ENCODE results near the gene SYNPO2. TPM values are rescaled to one million over a fixed set of nuclear protein-coding genes. Genes with fewer than 3 reads are reported as not detected.
A peak's percentile ranks its signal among the peaks of the same experiment; 100 is the strongest.
"Not testable (repeated sequence)": the region's sequence is repeated elsewhere in the genome, so short reads cannot be mapped to it uniquely, and the experiment has no call there.

The SYNPO2 gene
- total RNA-seq, 2 donors from 2014 or later, result 0.32 to 0.37 TPM

- Mint-ChIP-seq H3K4me3 (no peak overlapping the region), H3K4me1 (peaks cover 4% of the 10 kb centered on the region), H3K27ac (no peak overlapping the region), H3K27me3 (no peaks in the 10 kb centered on the region), H3K36me3 (ENCODE audit: low read depth) (no peaks in the 10 kb centered on the region), H3K9me3 (no peaks in the 10 kb centered on the region)
- ATAC-seq (replicated peaks), result no peak
Observed at GRCh38 chr4:119040261-119040660, 151.6 kb downstream of the SYNPO2 start.

DNA sequence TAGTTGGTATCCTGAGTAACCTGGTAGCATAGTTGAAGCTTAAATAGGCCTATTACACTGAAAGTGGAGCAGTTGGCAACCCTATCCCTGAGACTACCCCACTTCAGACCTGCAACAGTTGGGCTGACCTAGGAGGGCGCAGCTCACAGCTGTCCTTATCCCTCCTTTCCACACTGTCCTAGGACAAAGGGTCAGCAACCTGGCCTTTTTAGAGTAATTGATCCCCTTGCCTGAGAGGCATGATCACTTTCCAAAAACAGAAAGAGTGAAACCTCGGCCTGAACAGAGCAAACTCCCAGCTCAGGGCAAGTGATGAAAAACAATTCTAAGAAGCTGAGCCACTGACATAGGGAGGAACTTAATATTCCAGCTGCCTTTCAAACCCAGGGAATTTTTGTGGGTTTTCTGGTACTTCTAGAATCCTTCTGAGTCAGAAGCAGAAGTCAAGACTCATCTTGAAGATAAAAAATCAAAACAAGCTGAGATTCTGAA lies 152.1 kb downstream of the SYNPO2 start:
- peak; percentile 31 for ATAC-seq (replicated peaks)
- Mint-ChIP-seq H3K9me3 (no peaks in the 10 kb centered on the region), H3K27ac (no peak overlapping the region), H3K4me1 (peaks cover 4% of the 10 kb centered on the region), H3K4me3 (no peak overlapping the region), H3K27me3 (no peaks in the 10 kb centered on the region), H3K36me3 (ENCODE audit: low read depth) (no peaks in the 10 kb centered on the region)

DNA sequence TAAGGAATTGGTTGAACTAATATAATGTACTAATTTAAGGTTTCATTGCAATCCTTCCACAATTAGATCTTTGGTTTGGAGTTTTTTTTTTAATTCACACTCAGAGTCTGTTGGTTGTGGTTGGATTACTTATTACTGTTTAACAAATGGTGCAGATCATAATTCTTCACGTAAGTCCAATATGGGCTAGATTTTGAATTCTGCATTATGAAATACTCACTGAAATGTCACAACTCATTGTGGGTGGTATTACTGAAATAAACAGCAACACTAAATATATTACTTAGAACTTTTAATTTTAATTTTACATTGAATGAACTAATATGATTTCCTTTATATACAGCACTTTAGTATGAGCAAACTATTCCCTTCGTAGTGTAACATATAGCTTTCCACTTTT lies 152.7 kb downstream of the SYNPO2 start:
- ATAC-seq (replicated peaks), result no peak
- H3K4me3 Mint-ChIP-seq, result no peak overlapping the region
- no peaks in the 10 kb centered on the region for H3K36me3 Mint-ChIP-seq (ENCODE audit: low read depth)
- H3K4me1 Mint-ChIP-seq, result peaks cover 4% of the 10 kb centered on the region
- no peaks in the 10 kb centered on the region for H3K9me3 Mint-ChIP-seq
- no peak overlapping the region for H3K27ac Mint-ChIP-seq
- no peaks in the 10 kb centered on the region for H3K27me3 Mint-ChIP-seq

GRCh38 chr4:119041951-119042560 lies 153.4 kb downstream of the SYNPO2 start:
- Mint-ChIP-seq H3K27me3 (no peaks in the 10 kb centered on the region), H3K4me3 (no peak overlapping the region), H3K9me3 (no peaks in the 10 kb centered on the region)

GRCh38 chr4:119046263-119046662 lies 157.6 kb downstream of the SYNPO2 start:
- Mint-ChIP-seq H3K4me1 (no peaks in the 10 kb centered on the region), H3K36me3 (ENCODE audit: low read depth) (no peaks in the 10 kb centered on the region), H3K27ac (no peak overlapping the region), H3K9me3 (no peaks in the 10 kb centered on the region), H3K27me3 (peaks cover 5% of the 10 kb centered on the region), H3K4me3 (no peak overlapping the region)
- ATAC-seq (replicated peaks), result no peak

More at GRCh38 chr4:119041951-119042560, 153.4 kb downstream of the SYNPO2 start:
- Mint-ChIP-seq H3K36me3 (ENCODE audit: low read depth) (no peaks in the 10 kb centered on the region), H3K27ac (no peak overlapping the region), H3K4me1 (peaks cover 4% of the 10 kb centered on the region)
- ATAC-seq (replicated peaks), result peak; percentile 74

DNA sequence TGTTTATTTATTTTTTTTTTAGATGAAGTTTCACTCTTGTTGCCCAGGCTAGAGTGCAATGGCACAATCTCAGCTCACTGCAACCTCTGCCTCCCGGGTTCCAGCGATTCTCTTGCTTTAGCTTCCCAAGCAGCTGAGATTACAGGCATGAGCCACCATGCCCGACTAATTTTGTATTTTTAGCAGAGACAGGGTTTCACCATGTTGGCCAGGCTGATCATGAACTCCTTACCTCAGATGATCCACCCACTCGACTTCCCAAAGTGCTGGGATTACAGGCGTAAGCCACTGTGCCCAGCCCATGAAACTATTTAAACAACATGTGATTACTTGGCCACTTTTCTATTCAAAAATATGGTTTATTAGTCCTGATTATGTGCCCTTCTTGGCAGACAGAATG lies 158.4 kb downstream of the SYNPO2 start:
- ATAC-seq (replicated peaks); H3K36me3 Mint-ChIP-seq (ENCODE audit: low read depth); H3K4me1 Mint-ChIP-seq; H3K9me3 Mint-ChIP-seq; H3K27me3 Mint-ChIP-seq; H3K27ac Mint-ChIP-seq; H3K4me3 Mint-ChIP-seq: not testable (repeated sequence)

DNA sequence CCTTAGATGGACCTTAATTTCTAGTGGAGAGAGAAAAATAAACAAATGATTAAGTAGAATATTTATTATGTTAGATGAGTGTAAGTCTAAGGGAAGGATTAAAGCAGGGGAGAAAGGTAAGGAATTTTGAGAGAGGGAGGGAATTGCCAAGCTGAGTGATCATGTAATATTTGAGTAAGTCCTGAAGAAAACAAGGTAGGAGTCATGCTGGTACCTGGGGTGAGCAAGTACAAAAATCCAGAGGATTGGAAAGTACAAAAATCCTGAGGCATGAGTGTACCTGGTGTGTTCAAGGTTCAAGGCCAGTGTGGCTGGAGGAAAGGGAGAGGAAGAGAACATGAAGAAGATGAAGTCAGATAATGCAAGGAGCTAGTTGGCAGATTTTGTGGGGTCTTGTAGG lies 159.8 kb downstream of the SYNPO2 start:
- H3K9me3 Mint-ChIP-seq, result no peaks in the 10 kb centered on the region
- H3K36me3 Mint-ChIP-seq (ENCODE audit: low read depth), result no peaks in the 10 kb centered on the region
- no peaks in the 10 kb centered on the region for H3K4me1 Mint-ChIP-seq
- no peak overlapping the region for H3K4me3 Mint-ChIP-seq
- no peak for ATAC-seq (replicated peaks)
- peaks cover 5% of the 10 kb centered on the region for H3K27me3 Mint-ChIP-seq
- no peak overlapping the region for H3K27ac Mint-ChIP-seq

GRCh38 chr4:119049342-119049741 lies 160.7 kb downstream of the SYNPO2 start:
- Mint-ChIP-seq H3K4me1 (no peaks in the 10 kb centered on the region), H3K27ac (no peak overlapping the region), H3K27me3 (peaks cover 5% of the 10 kb centered on the region), H3K9me3 (no peaks in the 10 kb centered on the region), H3K36me3 (ENCODE audit: low read depth) (no peaks in the 10 kb centered on the region), H3K4me3 (no peak overlapping the region)
- no peak for ATAC-seq (replicated peaks)

DNA sequence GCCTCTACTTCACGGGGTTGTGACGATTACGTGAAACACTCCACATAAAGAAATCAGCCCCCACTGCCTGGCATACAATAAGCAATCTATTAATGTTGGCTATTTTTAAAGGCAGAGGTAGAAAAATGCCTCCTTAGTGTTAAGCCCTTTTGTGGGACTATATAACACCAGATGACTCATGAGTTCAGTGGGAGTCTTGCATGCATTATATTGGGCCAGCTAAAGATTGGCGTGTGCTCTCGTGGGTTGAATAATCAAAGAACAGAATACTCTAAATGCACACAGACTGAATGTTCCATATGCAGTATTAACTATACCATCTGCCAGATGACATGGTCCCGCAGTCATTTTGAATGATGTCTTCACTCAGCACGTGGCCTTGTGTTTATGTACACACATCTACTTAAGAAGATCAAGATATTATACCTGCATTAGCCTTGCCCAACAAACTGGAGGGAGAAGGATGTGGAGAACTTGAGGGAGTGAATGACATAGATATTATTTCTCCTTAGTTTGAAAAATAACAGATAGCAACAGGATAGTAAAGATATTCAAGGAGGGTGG lies 162.0 kb downstream of the SYNPO2 start:
- peaks cover 5% of the 10 kb centered on the region for H3K27me3 Mint-ChIP-seq
- H3K9me3 Mint-ChIP-seq, result no peaks in the 10 kb centered on the region
- no peak for ATAC-seq (replicated peaks)
- no peaks in the 10 kb centered on the region for H3K4me1 Mint-ChIP-seq
- no peaks in the 10 kb centered on the region for H3K36me3 Mint-ChIP-seq (ENCODE audit: low read depth)
- no peak overlapping the region for H3K27ac Mint-ChIP-seq
- H3K4me3 Mint-ChIP-seq, result no peak overlapping the region

- H3K4me3 Mint-ChIP-seq, result no peak overlapping the region
- no peaks in the 10 kb centered on the region for H3K27me3 Mint-ChIP-seq
- no peaks in the 10 kb centered on the region for H3K4me1 Mint-ChIP-seq
- H3K27ac Mint-ChIP-seq, result no peak overlapping the region
- no peaks in the 10 kb centered on the region for H3K9me3 Mint-ChIP-seq
- H3K36me3 Mint-ChIP-seq (ENCODE audit: low read depth), result no peaks in the 10 kb centered on the region
- no peak for ATAC-seq (replicated peaks)
Observed at GRCh38 chr4:119053245-119053644, 164.6 kb downstream of the SYNPO2 start.

GRCh38 chr4:119053997-119054396 lies 165.3 kb downstream of the SYNPO2 start:
- no peak for ATAC-seq (replicated peaks)
- Mint-ChIP-seq H3K4me1 (no peaks in the 10 kb centered on the region), H3K27ac (no peak overlapping the region), H3K4me3 (no peak overlapping the region), H3K9me3 (no peaks in the 10 kb centered on the region), H3K27me3 (no peaks in the 10 kb centered on the region), H3K36me3 (ENCODE audit: low read depth) (no peaks in the 10 kb centered on the region)

- Mint-ChIP-seq H3K9me3 (no peaks in the 10 kb centered on the region), H3K27ac (no peak overlapping the region), H3K4me3 (no peak overlapping the region), H3K36me3 (ENCODE audit: low read depth) (no peaks in the 10 kb centered on the region), H3K4me1 (no peaks in the 10 kb centered on the region), H3K27me3 (no peaks in the 10 kb centered on the region)
- no peak for ATAC-seq (replicated peaks)
Observed at GRCh38 chr4:119057417-119057816, 168.8 kb downstream of the SYNPO2 start.

- H3K27me3 Mint-ChIP-seq, result no peaks in the 10 kb centered on the region
- ATAC-seq (replicated peaks), result no peak
- H3K36me3 Mint-ChIP-seq (ENCODE audit: low read depth), result no peaks in the 10 kb centered on the region
Observed at GRCh38 chr4:119059221-119059620, 170.6 kb downstream of the SYNPO2 start.

GRCh38 chr4:119067125-119067524 lies 178.5 kb downstream of the SYNPO2 start:
- not testable (repeated sequence) for H3K9me3 Mint-ChIP-seq; H3K36me3 Mint-ChIP-seq (ENCODE audit: low read depth); ATAC-seq (replicated peaks); H3K4me3 Mint-ChIP-seq; H3K27ac Mint-ChIP-seq; H3K4me1 Mint-ChIP-seq
- H3K27me3 Mint-ChIP-seq, result peaks cover 11% of the 10 kb centered on the region

More at GRCh38 chr4:119059221-119059620, 170.6 kb downstream of the SYNPO2 start:
- no peaks in the 10 kb centered on the region for H3K4me1 Mint-ChIP-seq
- H3K4me3 Mint-ChIP-seq, result no peak overlapping the region
- no peak overlapping the region for H3K27ac Mint-ChIP-seq
- H3K9me3 Mint-ChIP-seq, result no peaks in the 10 kb centered on the region

DNA sequence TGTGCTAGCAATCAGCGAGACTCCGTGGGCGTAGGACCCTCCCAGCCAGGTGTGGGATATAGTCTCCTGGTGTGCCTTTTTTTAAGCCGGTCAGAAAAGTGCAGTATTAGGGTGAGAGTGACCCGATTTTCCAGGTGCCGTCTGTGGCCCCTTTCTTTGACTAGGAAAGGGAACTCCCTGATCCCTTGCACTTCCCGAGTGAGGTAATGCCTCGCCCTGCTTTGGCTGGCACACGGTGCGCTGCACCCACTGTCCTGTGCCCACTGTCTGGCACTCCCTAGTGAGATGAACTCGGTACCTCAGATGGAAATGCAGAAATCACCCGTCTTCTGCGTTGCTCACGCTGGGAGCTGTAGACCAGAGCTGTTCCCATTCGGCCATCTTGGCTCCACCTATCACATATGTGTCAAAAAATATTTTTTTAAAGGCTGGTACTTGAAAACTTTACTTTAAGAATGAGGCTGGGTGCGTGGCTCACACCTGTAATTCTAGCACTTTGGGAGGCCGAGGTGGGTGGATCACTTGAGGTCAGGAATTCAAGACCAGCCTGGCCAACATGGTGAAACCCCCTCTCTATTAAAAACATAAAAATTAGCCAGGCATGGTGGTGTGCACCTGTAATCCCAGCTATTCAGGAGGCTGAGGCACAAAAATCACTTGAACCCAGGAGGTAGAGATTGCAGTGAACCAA lies 179.2 kb downstream of the SYNPO2 start:
- H3K27me3 Mint-ChIP-seq, result peaks cover 11% of the 10 kb centered on the region
- H3K36me3 Mint-ChIP-seq (ENCODE audit: low read depth); H3K9me3 Mint-ChIP-seq; H3K4me1 Mint-ChIP-seq; ATAC-seq (replicated peaks); H3K27ac Mint-ChIP-seq; H3K4me3 Mint-ChIP-seq: not testable (repeated sequence)

Data from activated T-helper 17 cell treated with anti-CD3 and anti-CD28 coated beads, Interleukin-2, amount 50 U/mL, for 72 hours (primary cell).